Measurements from ENCODE around the gene DUOXA1.

GRCh38 chr15:45141386-45141785 lies 11.7 kb upstream of the DUOXA1 start:
- TF ChIP-seq CTCF (conservative IDR thresholded peaks at IDR 0.05 in 1 of 2, IDR thresholded peaks at IDR 0.05 in 1 of 2; ENCODE audit: low read depth in 1 of 2, low read length in 2 of 2): no peak
- TF ChIP-seq EZH2 (IDR thresholded peaks at IDR 0.05; ENCODE audit: low read length, missing control alignments): no peak
